ENCODE data around the gene CACNA1C. TPM values are rescaled to one million over a fixed set of nuclear protein-coding genes. Genes with fewer than 3 reads are reported as not detected.

Gene CACNA1C
- total RNA-seq, 8 experiments from 2014 or later: 0.97 to 36.4 (median 5.1) TPM

GRCh38 chr12:2061402-2061801 is 8.6 kb downstream of the CACNA1C start:
- in situ Hi-C loops (cut with MboI; ENCODE audit: low pct_unique_long_range_greater_than_20kb in 2 of 9, low sequenced_read_pairs in 9 of 9, unreplicated experiment in 9 of 9): loop anchor here in 2 of 9 experiments (25.0 kb wide), 2 partner anchors 201 to 526 kb away; no protein-coding TSS in a partner anchor
- WGBS, 10 experiments: 56 to 100% (median 86%) methylated on average over 1 to 6 of the region's 6 CpGs; no CpG with 5 or more reads in 2 of the 10 experiments
- H3K4me1 ChIP-seq (replicated peaks in 1 of 2): peaks cover 0 to 3% of the 10 kb centered on the region in 2 donors
- no peak overlapping the region for H3K4me3 ChIP-seq
- no peak overlapping the region for H3K27ac ChIP-seq
- no peak for ATAC-seq (replicated peaks in 6 of 8)

- WGBS, 10 experiments: 20 to 100% (median 74%) methylated on average over 1 to 5 of the region's 5 CpGs; no CpG with 5 or more reads in 3 of the 10 experiments
- H3K4me1 ChIP-seq (replicated peaks in 1 of 2): no peaks in the 10 kb centered on the region
- no peak overlapping the region for H3K27ac ChIP-seq
- no peak overlapping the region for H3K4me3 ChIP-seq
- ATAC-seq (replicated peaks in 6 of 8): no peak
- in situ Hi-C loops (cut with MboI; ENCODE audit: low pct_unique_long_range_greater_than_20kb in 2 of 9, low sequenced_read_pairs in 9 of 9, unreplicated experiment in 9 of 9): loop anchor here in 2 of 9 experiments (25.0 kb wide), 2 partner anchors 198 to 523 kb away; no protein-coding TSS in a partner anchor
These were observed 11.3 kb downstream of the CACNA1C start for GRCh38 chr12:2064071-2064507.

- in situ Hi-C loops (cut with MboI; ENCODE audit: low pct_unique_long_range_greater_than_20kb in 2 of 9, low sequenced_read_pairs in 9 of 9, unreplicated experiment in 9 of 9): loop anchor here in 2 of 9 experiments (25.0 kb wide), 2 partner anchors 194 to 519 kb away; no protein-coding TSS in a partner anchor
- no peak overlapping the region for H3K4me3 ChIP-seq
- WGBS, 10 experiments: 67 to 100% (median 87%) methylated on average over 2 to 6 of the region's 6 CpGs; no CpG with 5 or more reads in 4 of the 10 experiments
- H3K4me1 ChIP-seq (replicated peaks in 1 of 2): no peaks in the 10 kb centered on the region
- ATAC-seq (replicated peaks in 6 of 8): no peak
- no peak overlapping the region for H3K27ac ChIP-seq
These were observed 15.9 kb downstream of the CACNA1C start for GRCh38 chr12:2068653-2069052.

- no peak overlapping the region for H3K4me3 ChIP-seq
- no peaks in the 10 kb centered on the region for H3K4me1 ChIP-seq (replicated peaks in 1 of 2)
- in situ Hi-C loops (cut with MboI; ENCODE audit: low pct_unique_long_range_greater_than_20kb in 2 of 9, low sequenced_read_pairs in 9 of 9, unreplicated experiment in 9 of 9): loop anchor here in 2 of 9 experiments (25.0 kb wide), 2 partner anchors 192 to 517 kb away; no protein-coding TSS in a partner anchor
- no peak overlapping the region for H3K27ac ChIP-seq
- no peak for ATAC-seq (replicated peaks in 6 of 8)
- WGBS, 10 experiments: 67 to 100% (median 86%) methylated on average over 1 to 2 of the region's 2 CpGs
These were observed 17.8 kb downstream of the CACNA1C start for GRCh38 chr12:2070440-2071045.

GRCh38 chr12:2074792-2075191 is 22.0 kb downstream of the CACNA1C start:
- 20 to 100% (median 63%) methylated on average over 1 to 3 of the region's 4 CpGs; no CpG with 5 or more reads in 3 of the 10 experiments for WGBS, 10 experiments
- Histone ChIP-seq H3K27ac (no peak overlapping the region), H3K4me3 (no peak overlapping the region), H3K4me1 (replicated peaks in 1 of 2) (no peaks in the 10 kb centered on the region)
- ATAC-seq (replicated peaks in 6 of 8): peak in 1 of 8 experiments; percentile 30
- in situ Hi-C loops (cut with MboI; ENCODE audit: low pct_unique_long_range_greater_than_20kb in 2 of 9, low sequenced_read_pairs in 9 of 9, unreplicated experiment in 9 of 9): loop anchor here in 3 of 9 experiments (25.0 kb wide), 2 partner anchors 188 to 513 kb away; no protein-coding TSS in a partner anchor

- WGBS, 10 experiments: 44 to 95% (median 78%) methylated on average over 1 to 9 of the region's 9 CpGs
- no peak overlapping the region for H3K4me3 ChIP-seq
- in situ Hi-C loops (cut with MboI; ENCODE audit: low pct_unique_long_range_greater_than_20kb in 2 of 9, low sequenced_read_pairs in 9 of 9, unreplicated experiment in 9 of 9): loop anchor here in 1 of 9 experiments (25.0 kb wide), 1 partner anchor 187 kb away; no protein-coding TSS in a partner anchor
- no peaks in the 10 kb centered on the region for H3K4me1 ChIP-seq (replicated peaks in 1 of 2)
- no peak overlapping the region for H3K27ac ChIP-seq
- ATAC-seq (replicated peaks in 6 of 8): no peak
These were observed 22.9 kb downstream of the CACNA1C start for GRCh38 chr12:2075508-2076195.

- Histone ChIP-seq H3K4me3 (no peak overlapping the region), H3K27ac (no peak overlapping the region), H3K4me1 (replicated peaks in 1 of 2) (no peaks in the 10 kb centered on the region)
- ATAC-seq (replicated peaks in 6 of 8): no peak
- in situ Hi-C loops (cut with MboI; ENCODE audit: low pct_unique_long_range_greater_than_20kb in 2 of 9, low sequenced_read_pairs in 9 of 9, unreplicated experiment in 9 of 9): loop anchor here in 1 of 9 experiments (25.0 kb wide), 1 partner anchor 186 kb away; no protein-coding TSS in a partner anchor
- WGBS, 10 experiments: 7 to 93% (median 77%) methylated on average over 2 to 9 of the region's 9 CpGs; no CpG with 5 or more reads in 4 of the 10 experiments
These were observed 23.4 kb downstream of the CACNA1C start for GRCh38 chr12:2076196-2076570.

GRCh38 chr12:2076728-2077127 is 23.9 kb downstream of the CACNA1C start:
- H3K4me3 ChIP-seq: no peak overlapping the region
- no peak for ATAC-seq (replicated peaks in 6 of 8)
- H3K4me1 ChIP-seq (replicated peaks in 1 of 2): no peaks in the 10 kb centered on the region
- 62 to 100% (median 89%) methylated on average over 1 to 8 of the region's 10 CpGs; no CpG with 5 or more reads in 1 of the 10 experiments for WGBS, 10 experiments
- H3K27ac ChIP-seq: no peak overlapping the region
- in situ Hi-C loops (cut with MboI; ENCODE audit: low pct_unique_long_range_greater_than_20kb in 2 of 9, low sequenced_read_pairs in 9 of 9, unreplicated experiment in 9 of 9): loop anchor here in 1 of 9 experiments (25.0 kb wide), 1 partner anchor 186 kb away; no protein-coding TSS in a partner anchor

- in situ Hi-C loops (cut with MboI; ENCODE audit: low pct_unique_long_range_greater_than_20kb in 2 of 9, low sequenced_read_pairs in 9 of 9, unreplicated experiment in 9 of 9): loop anchor here in 1 of 9 experiments (25.0 kb wide), 1 partner anchor 182 kb away; no protein-coding TSS in a partner anchor
- no peak overlapping the region for H3K4me3 ChIP-seq
- ATAC-seq (replicated peaks in 6 of 8): no peak
- no peak overlapping the region for H3K27ac ChIP-seq
- H3K4me1 ChIP-seq (replicated peaks in 1 of 2): peaks cover 0 to 3% of the 10 kb centered on the region in 2 donors
These were observed 27.8 kb downstream of the CACNA1C start for GRCh38 chr12:2080604-2081003.

- Histone ChIP-seq H3K4me1 (replicated peaks in 1 of 2) (peaks cover 0 to 3% of the 10 kb centered on the region in 2 donors), H3K27ac (no peak overlapping the region), H3K4me3 (no peak overlapping the region)
- ATAC-seq (replicated peaks in 6 of 8): peak in 2 of 8 experiments; percentile 16 to 70
- in situ Hi-C loops (cut with MboI; ENCODE audit: low pct_unique_long_range_greater_than_20kb in 2 of 9, low sequenced_read_pairs in 9 of 9, unreplicated experiment in 9 of 9): loop anchor here in 1 of 9 experiments (25.0 kb wide), 1 partner anchor 180 kb away; no protein-coding TSS in a partner anchor
- WGBS, 10 experiments: 80 to 100% (median 90%) methylated on average over 1 to 3 of the region's 6 CpGs; no CpG with 5 or more reads in 5 of the 10 experiments
These were observed 29.5 kb downstream of the CACNA1C start for GRCh38 chr12:2082321-2082720.

- peak in 2 of 8 experiments; percentile 18 to 25 for ATAC-seq (replicated peaks in 6 of 8)
- Histone ChIP-seq H3K4me1 (replicated peaks in 1 of 2) (peaks cover 0 to 3% of the 10 kb centered on the region in 2 donors), H3K4me3 (no peak overlapping the region), H3K27ac (no peak overlapping the region)
- WGBS, 10 experiments: 57 to 67% (median 67%) methylated on average over 1 of the region's 1 CpG; no CpG with 5 or more reads in 7 of the 10 experiments
- in situ Hi-C loops (cut with MboI; ENCODE audit: low pct_unique_long_range_greater_than_20kb in 2 of 9, low sequenced_read_pairs in 9 of 9, unreplicated experiment in 9 of 9): loop anchor here in 1 of 9 experiments (25.0 kb wide), 1 partner anchor 179 kb away; no protein-coding TSS in a partner anchor
These were observed 30.2 kb downstream of the CACNA1C start for GRCh38 chr12:2083008-2083407.

GRCh38 chr12:2083561-2083960 is 30.8 kb downstream of the CACNA1C start:
- in situ Hi-C loops (cut with MboI; ENCODE audit: low pct_unique_long_range_greater_than_20kb in 2 of 9, low sequenced_read_pairs in 9 of 9, unreplicated experiment in 9 of 9): loop anchor here in 1 of 9 experiments (25.0 kb wide), 1 partner anchor 179 kb away; no protein-coding TSS in a partner anchor
- no peak overlapping the region for H3K27ac ChIP-seq
- ATAC-seq (replicated peaks in 6 of 8): no peak
- no peak overlapping the region for H3K4me3 ChIP-seq
- WGBS, 10 experiments: 0 to 83% (median 50%) methylated on average over 1 of the region's 1 CpG
- H3K4me1 ChIP-seq (replicated peaks in 1 of 2): peaks cover 0 to 3% of the 10 kb centered on the region in 2 donors
